H9 (cell line): ENCODE data around the gene SLC16A13. TPM values are rescaled to one million over a fixed set of nuclear protein-coding genes. Genes with fewer than 3 reads are reported as not detected.

Experiments
- DNase-seq: peaks from one replicate; pipeline ENCODE4 v3.0.0-alpha.2; 2017
- H2AFZ ChIP-seq: one replicate; pipeline ENCODE4 v1.6.1; 2013; ENCODE audit warnings: mild to moderate bottlenecking, low read length, control low read depth, moderate library complexity
- H2AK5ac ChIP-seq: 2 replicates; pipeline ENCODE4 v1.6.1; 2013; ENCODE audit warnings: low read length, control low read depth, mixed read lengths; ENCODE audit not compliant: insufficient read length
- H2BK120ac ChIP-seq: one replicate; pipeline ENCODE4 v1.6.1; 2013; ENCODE audit warnings: low read depth, mild to moderate bottlenecking, low read length, control low read depth, inconsistent platforms; ENCODE audit not compliant: poor library complexity, severe bottlenecking
- H2BK12ac ChIP-seq: 2 replicates; pipeline ENCODE4 v1.6.1; 2013; ENCODE audit warnings: low read length, control low read depth, mixed read lengths, low read depth; ENCODE audit not compliant: insufficient read length
- H2BK15ac ChIP-seq: 2 replicates; pipeline ENCODE4 v1.6.1; 2013; ENCODE audit warnings: low read depth, low read length, control low read depth
- H2BK20ac ChIP-seq: one replicate; pipeline ENCODE4 v1.6.1; 2013; ENCODE audit warnings: low read depth, mild to moderate bottlenecking, low read length, control low read depth, inconsistent platforms; ENCODE audit not compliant: poor library complexity, severe bottlenecking
- H2BK5ac ChIP-seq: 2 replicates; pipeline ENCODE4 v1.6.1; 2013; ENCODE audit warnings: low read length, control low read depth, mixed read lengths; ENCODE audit not compliant: insufficient read length
- H3K14ac ChIP-seq: 2 replicates; pipeline ENCODE4 v1.6.1; 2013; ENCODE audit warnings: low read length, control low read depth; ENCODE audit not compliant: insufficient read depth
- H3K18ac ChIP-seq: 2 replicates; pipeline ENCODE4 v1.6.1; 2013; ENCODE audit warnings: low read depth, mild to moderate bottlenecking, mixed read lengths, low read length, control low read depth; ENCODE audit not compliant: insufficient read length
- H3K23ac ChIP-seq: 2 replicates; pipeline ENCODE4 v1.6.1; 2013; ENCODE audit warnings: low read length, control low read depth, mixed read lengths, low read depth; ENCODE audit not compliant: insufficient read length
- H3K23me2 ChIP-seq: 2 replicates; pipeline ENCODE4 v1.6.1; 2013; ENCODE audit warnings: low read depth, mild to moderate bottlenecking, mixed read lengths, low read length, control low read depth; ENCODE audit not compliant: insufficient read length, poor library complexity, severe bottlenecking
- H3K27ac ChIP-seq: 2 replicates; pipeline ENCODE4 v1.5.1; 2013; ENCODE audit warnings: low read length, control low read depth, mixed read lengths, low read depth; ENCODE audit not compliant: insufficient read length
- H3K27me3 ChIP-seq: 2 replicates; pipeline ENCODE4 v1.6.1; 2013; ENCODE audit warnings: low read length, control low read depth, inconsistent platforms; ENCODE audit not compliant: insufficient read depth
- H3K4ac ChIP-seq: 2 replicates; pipeline ENCODE4 v1.6.1; 2013; ENCODE audit warnings: low read depth, mild to moderate bottlenecking, control low read depth, inconsistent platforms, low read length, moderate library complexity
- H3K4me1 ChIP-seq: 2 replicates; pipeline ENCODE4 v1.6.1; 2013; ENCODE audit warnings: low read length, control low read depth, inconsistent platforms; ENCODE audit not compliant: insufficient read depth
- H3K4me2 ChIP-seq: 2 replicates; pipeline ENCODE4 v1.6.1; 2013; ENCODE audit warnings: low read length, control low read depth, mixed read lengths; ENCODE audit not compliant: insufficient read length, insufficient read depth
- H3K56ac ChIP-seq: 2 replicates; pipeline ENCODE4 v1.6.1; 2013; ENCODE audit warnings: low read depth, mild to moderate bottlenecking, mixed read lengths, low read length, control low read depth; ENCODE audit not compliant: insufficient read length
- H3K79me1 ChIP-seq: 2 replicates; pipeline ENCODE4 v1.6.1; 2013; ENCODE audit warnings: low read depth, mild to moderate bottlenecking, moderate library complexity, low read length, control low read depth, inconsistent platforms; ENCODE audit not compliant: insufficient read depth, poor library complexity, severe bottlenecking
- H3K79me2 ChIP-seq: 2 replicates; pipeline ENCODE4 v1.6.1; 2013; ENCODE audit warnings: low read length, control low read depth, inconsistent platforms; ENCODE audit not compliant: insufficient read depth
- H3K9ac ChIP-seq: 2 replicates; pipeline ENCODE4 v1.6.1; 2013; ENCODE audit warnings: low read length, control low read depth, mixed read lengths; ENCODE audit not compliant: insufficient read length; ENCODE audit errors: extremely low read depth
- H3K9me3 ChIP-seq: one replicate; pipeline ENCODE4 v1.6.1; 2013; ENCODE audit warnings: low read depth, low read length, inconsistent platforms; ENCODE audit not compliant: control insufficient read depth
- H3T11ph ChIP-seq: one replicate; pipeline ENCODE4 v1.6.1; 2013; ENCODE audit warnings: mild to moderate bottlenecking, low read length, control low read depth, inconsistent platforms
- H4K20me1 ChIP-seq: one replicate; pipeline ENCODE4 v1.6.1; 2013; ENCODE audit not compliant: control insufficient read depth, insufficient read length, insufficient read depth
- H4K5ac ChIP-seq: 2 replicates; pipeline ENCODE4 v1.6.1; 2013; ENCODE audit warnings: low read depth, mild to moderate bottlenecking, mixed read lengths, low read length, control low read depth; ENCODE audit not compliant: insufficient read length
- H4K8ac ChIP-seq: replicated peaks from 2 replicates; pipeline ENCODE4 v1.6.1; 2013; ENCODE audit warnings: low read length, control low read depth, mixed read lengths, low read depth; ENCODE audit not compliant: insufficient read length
- H4K91ac ChIP-seq: 2 replicates; pipeline ENCODE4 v1.6.1; 2013; ENCODE audit warnings: low read depth, mild to moderate bottlenecking, moderate library complexity, mixed read lengths, low read length, control low read depth; ENCODE audit not compliant: insufficient read length
- H3K27ac Mint-ChIP-seq, 3 experiments: 2 replicates in 2 of 3; 3 replicates in 1 of 3; pipeline ENCODE4 v1.8.0; 2020 to 2021; ENCODE audit warnings: mixed read lengths in 3 of 3, mild to moderate bottlenecking in 1 of 3, moderate library complexity in 1 of 3
- H3K27me3 Mint-ChIP-seq: 2 replicates; pipeline ENCODE4 v1.8.0; 2021; ENCODE audit warnings: low read depth, mild to moderate bottlenecking, moderate library complexity, mixed read lengths
- H3K36me3 Mint-ChIP-seq, 3 experiments: 2 replicates in 2 of 3; 3 replicates in 1 of 3; pipeline ENCODE4 v1.8.0; 2020 to 2021; ENCODE audit warnings: low read depth in 3 of 3, mixed read lengths in 3 of 3; ENCODE audit not compliant: insufficient read depth in 1 of 3
- H3K4me1 Mint-ChIP-seq, 2 experiments: 2 replicates each; pipeline ENCODE4 v1.8.0; 2020; ENCODE audit warnings: mixed read lengths in 2 of 2
- H3K4me3 Mint-ChIP-seq, 2 experiments: 2 replicates in 1 of 2; 3 replicates in 1 of 2; pipeline ENCODE4 v1.8.0; 2020 to 2021; ENCODE audit warnings: mild to moderate bottlenecking in 2 of 2, mixed read lengths in 2 of 2, moderate library complexity in 1 of 2
- H3K9me3 Mint-ChIP-seq, 2 experiments: 2 replicates in 1 of 2; 3 replicates in 1 of 2; pipeline ENCODE4 v1.8.0; 2020; ENCODE audit warnings: mild to moderate bottlenecking in 2 of 2, mixed read lengths in 2 of 2, moderate library complexity in 1 of 2
- WGBS: extraction: QIAGEN DNeasy Blood & Tissue Kit; methylation state at CpG from one replicate; pipeline ENCODE4 v1.1.7; 2013; ENCODE audit warnings: missing lambda C conversion rate, low lambda C conversion rate, mixed read lengths; ENCODE audit not compliant: insufficient read length; ENCODE audit errors: extremely low coverage; 5-methylcytosine and 5-hydroxymethylcytosine counted together
- total RNA-seq: library from RNA; stranded (reverse); gene quantifications from 2 replicates; pipeline ENCODE4 v1.2.1, GENCODE V29; 2021
- TF ChIP-seq, protein P1 (sequence below): fragments of 200-600 bp; sonication (generic); conservative IDR thresholded peaks from 3 replicates; pipeline ENCODE4 v1.8.0; 2021; ENCODE audit warnings: antibody characterized with exemption, mild to moderate bottlenecking

SLC16A13 gene
- total RNA-seq, 1 experiment from 2014 or later: 6.1 TPM

DNA sequence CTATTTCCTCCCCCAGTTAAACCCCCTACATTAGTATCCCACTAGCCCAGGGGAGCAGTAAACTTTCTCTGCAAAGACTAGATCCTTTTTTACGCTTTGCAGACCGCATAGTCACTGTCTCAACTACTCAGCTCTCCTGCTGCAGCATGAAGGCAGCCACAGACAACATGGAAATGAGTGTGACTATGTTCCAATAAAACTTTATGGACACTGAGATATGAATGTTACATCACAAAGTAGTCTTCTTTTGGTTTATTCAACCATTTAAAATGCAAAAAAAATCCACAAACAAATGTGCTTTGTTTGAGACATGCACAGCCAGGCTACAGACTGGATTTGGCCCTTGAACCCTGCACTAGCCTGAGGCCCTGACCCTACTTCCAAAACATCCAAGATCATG, 25.3 kb upstream of the SLC16A13 start:
- no peak overlapping the region for H3K4me2 ChIP-seq
- H2BK12ac ChIP-seq: no peak overlapping the region
- no peak overlapping the region for H3K14ac ChIP-seq
- Mint-ChIP-seq H3K4me1 (peaks cover 21 to 31% of the 10 kb centered on the region in 2 experiments), H3K27me3 (no peaks in the 10 kb centered on the region; the same call in 1 of the 2 replicates), H3K9me3 (no peaks in the 10 kb centered on the region), H3K4me3 (peak overlapping the region; percentile 42 to 93; a peak in 4 of 5 replicates), H3K36me3 (peaks cover 7 to 9% (median 8%) of the 10 kb centered on the region in 3 experiments; a peak in 4 of 7 replicates), H3K27ac (no peak overlapping the region)
- H3K9me3 ChIP-seq: no peaks in the 10 kb centered on the region
- TF ChIP-seq, protein P1, sequence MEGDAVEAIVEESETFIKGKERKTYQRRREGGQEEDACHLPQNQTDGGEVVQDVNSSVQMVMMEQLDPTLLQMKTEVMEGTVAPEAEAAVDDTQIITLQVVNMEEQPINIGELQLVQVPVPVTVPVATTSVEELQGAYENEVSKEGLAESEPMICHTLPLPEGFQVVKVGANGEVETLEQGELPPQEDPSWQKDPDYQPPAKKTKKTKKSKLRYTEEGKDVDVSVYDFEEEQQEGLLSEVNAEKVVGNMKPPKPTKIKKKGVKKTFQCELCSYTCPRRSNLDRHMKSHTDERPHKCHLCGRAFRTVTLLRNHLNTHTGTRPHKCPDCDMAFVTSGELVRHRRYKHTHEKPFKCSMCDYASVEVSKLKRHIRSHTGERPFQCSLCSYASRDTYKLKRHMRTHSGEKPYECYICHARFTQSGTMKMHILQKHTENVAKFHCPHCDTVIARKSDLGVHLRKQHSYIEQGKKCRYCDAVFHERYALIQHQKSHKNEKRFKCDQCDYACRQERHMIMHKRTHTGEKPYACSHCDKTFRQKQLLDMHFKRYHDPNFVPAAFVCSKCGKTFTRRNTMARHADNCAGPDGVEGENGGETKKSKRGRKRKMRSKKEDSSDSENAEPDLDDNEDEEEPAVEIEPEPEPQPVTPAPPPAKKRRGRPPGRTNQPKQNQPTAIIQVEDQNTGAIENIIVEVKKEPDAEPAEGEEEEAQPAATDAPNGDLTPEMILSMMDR: no peak
- H2BK15ac ChIP-seq: no peak overlapping the region
- H3K27ac ChIP-seq: no peak overlapping the region
- no peak overlapping the region for H3K9ac ChIP-seq
- no peak overlapping the region for H2AFZ ChIP-seq
- peaks cover 11% of the 10 kb centered on the region for H3K79me1 ChIP-seq
- no CpG with 5 or more reads among the region's 2 CpGs for WGBS
- no peak overlapping the region for H2AK5ac ChIP-seq
- H2BK5ac ChIP-seq: no peak overlapping the region
- H2BK20ac ChIP-seq: no peak overlapping the region
- no peak overlapping the region for H3K56ac ChIP-seq
- H4K5ac ChIP-seq: no peak overlapping the region
- no peak overlapping the region for H3K4ac ChIP-seq
- no peaks in the 10 kb centered on the region for H3K4me1 ChIP-seq
- no peak overlapping the region for H3K18ac ChIP-seq
- H4K20me1 ChIP-seq: no peaks in the 10 kb centered on the region
- peaks cover 13% of the 10 kb centered on the region for H3K23me2 ChIP-seq
- no peak overlapping the region for H2BK120ac ChIP-seq
- no peaks in the 10 kb centered on the region; the same call in 1 of the 2 replicates for H3K79me2 ChIP-seq
- DNase-seq: no peak
- H4K8ac ChIP-seq: no peak overlapping the region
- H3T11ph ChIP-seq: no peak overlapping the region
- no peak overlapping the region for H4K91ac ChIP-seq
- no peaks in the 10 kb centered on the region for H3K27me3 ChIP-seq
- H3K23ac ChIP-seq: no peak overlapping the region
